ENCODE data around the gene YWHAG.

DNA sequence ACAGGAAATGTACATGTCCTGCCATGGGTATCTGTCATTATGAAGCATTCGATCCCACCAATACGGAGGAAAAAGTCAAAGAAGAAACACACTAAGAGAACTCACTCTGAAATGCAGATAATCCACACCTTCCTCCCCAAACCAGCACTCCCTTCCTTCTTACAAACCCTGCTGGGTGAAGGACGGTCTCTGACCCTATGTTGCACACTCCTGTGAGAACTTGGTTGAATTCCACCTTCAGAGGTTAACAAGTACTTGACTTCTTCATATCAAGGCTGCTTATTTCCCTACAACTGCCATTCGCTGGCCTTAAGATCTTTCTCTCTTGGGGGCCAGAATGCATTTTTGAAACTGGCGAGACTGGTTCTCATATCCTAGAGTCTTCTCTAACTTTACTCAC, 16.6 kb downstream of the YWHAG start:
- no peak for TF ChIP-seq CTCF (IDR thresholded peaks at IDR 0.05)
- no peak for TF ChIP-seq EZH2 (IDR thresholded peaks at IDR 0.05)

Measured in neural progenitor cell (in vitro differentiated cells).